ENCODE data around the gene CCL3.
"Not testable (repeated sequence)": the region's sequence is repeated elsewhere in the genome, so short reads cannot be mapped to it uniquely, and the experiment has no call there.

The CCL3 gene

GRCh38 chr17:36114971-36115648 is 25.2 kb upstream of the CCL3 start:
- DNase-seq: not testable (repeated sequence)

DNA sequence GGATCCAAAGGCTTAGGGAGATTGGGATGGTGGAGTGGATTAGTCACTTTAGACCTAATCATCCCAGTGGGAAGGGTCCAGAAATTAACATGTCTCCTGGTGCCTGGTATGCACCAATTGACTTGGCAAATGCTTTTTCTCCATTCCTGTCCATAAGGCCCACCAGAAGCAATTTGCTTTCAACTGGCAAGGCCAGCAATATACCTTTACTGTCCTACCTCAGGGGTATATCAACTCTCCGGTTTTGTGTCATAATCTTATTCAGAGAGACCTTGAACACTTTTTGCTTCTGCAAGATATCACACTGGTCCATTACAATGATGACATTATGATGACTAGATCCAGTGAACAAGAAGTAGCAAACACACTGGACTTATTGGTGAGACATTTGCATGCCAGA is 23.2 kb upstream of the CCL3 start:
- DNase-seq: not testable (repeated sequence)

DNA sequence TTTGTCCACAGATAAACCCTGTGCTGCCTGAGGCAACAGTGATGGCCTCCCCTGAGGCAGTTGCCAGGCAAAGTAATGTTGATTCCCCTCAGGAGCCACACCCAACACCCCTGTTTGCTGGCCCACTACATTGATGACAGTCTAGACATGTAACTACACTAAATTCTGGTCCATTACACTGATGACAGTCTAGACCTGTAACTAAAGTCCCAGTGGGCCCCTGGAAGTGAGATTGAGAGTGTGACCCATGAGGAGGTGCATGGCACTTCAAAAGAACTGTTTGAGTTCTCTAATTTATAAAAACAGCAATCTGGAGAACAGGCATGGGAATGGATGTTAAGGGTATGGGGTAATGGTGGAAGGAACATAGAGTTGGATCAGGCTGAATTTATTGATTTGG is 22.6 kb upstream of the CCL3 start:
- no peak for DNase-seq

GRCh38 chr17:36111068-36111490 is 21.1 kb upstream of the CCL3 start:
- DNase-seq: no peak

GRCh38 chr17:36108265-36108664 is 18.3 kb upstream of the CCL3 start:
- not testable (repeated sequence) for DNase-seq

DNA sequence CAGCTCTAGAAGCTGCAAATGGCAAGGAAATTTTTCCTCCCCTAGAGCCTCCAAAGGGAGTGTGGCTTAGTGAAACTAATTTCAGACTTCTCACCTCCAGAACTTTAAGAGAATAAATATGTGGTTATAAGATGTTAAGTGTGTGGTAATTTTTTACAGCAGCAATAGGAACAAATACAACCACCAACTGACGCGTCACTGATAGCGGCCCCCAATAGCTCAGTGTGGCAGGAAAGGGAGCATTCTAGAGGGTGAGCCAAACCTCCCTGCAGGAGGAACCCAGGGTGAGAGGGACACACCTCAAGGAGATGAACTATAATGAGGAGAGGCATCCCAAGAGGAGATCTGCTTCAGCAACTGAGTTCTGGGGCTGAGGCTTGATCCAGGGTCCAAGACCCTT is 17.7 kb upstream of the CCL3 start:
- no peak for DNase-seq

- DNase-seq: no peak
Measured at GRCh38 chr17:36106493-36106835, 16.5 kb upstream of the CCL3 start.

- no peak for DNase-seq
Measured at GRCh38 chr17:36105781-36106492, 16.0 kb upstream of the CCL3 start.

- DNase-seq: no peak
Measured at GRCh38 chr17:36104701-36105181, 14.8 kb upstream of the CCL3 start.

DNA sequence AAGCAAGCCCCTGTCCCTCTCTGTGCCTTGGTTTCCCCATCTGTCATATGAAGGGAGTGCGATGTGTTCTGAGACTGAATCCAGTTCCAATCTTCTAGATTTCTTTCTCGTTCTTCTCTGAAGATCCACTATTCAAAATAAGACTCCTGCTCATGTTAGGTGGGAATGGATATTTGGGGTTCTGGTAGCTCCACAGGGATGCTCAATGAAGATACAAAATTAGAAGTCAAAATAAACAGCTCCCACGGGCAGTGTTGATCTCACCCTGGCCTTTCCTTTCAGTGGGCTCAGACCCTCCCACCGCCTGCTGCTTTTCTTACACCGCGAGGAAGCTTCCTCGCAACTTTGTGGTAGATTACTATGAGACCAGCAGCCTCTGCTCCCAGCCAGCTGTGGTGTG is 14.3 kb upstream of the CCL3 start:
- DNase-seq: not testable (repeated sequence)

GRCh38 chr17:36103401-36103975 is 13.5 kb upstream of the CCL3 start, which contains the start of gene CCL4:
Gene CCL4, plus strand, starts transcription at chr17:36103827. Its CDS starts 79 bp downstream, at chr17:36103906.
- DNase-seq: peak; percentile 12

DNA sequence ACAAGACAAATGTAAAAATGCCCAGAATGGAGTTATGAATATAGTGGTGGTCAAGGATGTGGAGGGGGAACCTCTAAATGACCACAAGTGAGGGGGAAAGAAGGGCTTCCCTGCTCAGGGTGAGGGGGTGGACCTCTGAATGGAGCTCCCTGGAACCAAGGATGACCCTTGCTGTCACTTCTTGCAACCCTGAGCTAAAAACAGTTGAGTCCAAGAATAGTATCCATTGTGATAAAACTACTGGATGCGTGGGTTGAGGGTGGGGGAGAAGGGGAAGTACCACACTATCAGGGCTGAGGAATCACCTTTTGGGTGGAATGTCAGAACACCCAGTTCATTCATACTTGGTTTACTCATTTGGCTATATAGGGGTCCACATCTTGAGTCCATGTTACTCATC is 9.1 kb upstream of the CCL3 start:
- DNase-seq: not testable (repeated sequence)

GRCh38 chr17:36095992-36096391 is 6.0 kb upstream of the CCL3 start:
- DNase-seq: no peak

- DNase-seq: no peak
Measured at GRCh38 chr17:36094746-36095145, 4.8 kb upstream of the CCL3 start.

- no peak for DNase-seq
Measured at GRCh38 chr17:36094232-36094631, 4.3 kb upstream of the CCL3 start.

DNA sequence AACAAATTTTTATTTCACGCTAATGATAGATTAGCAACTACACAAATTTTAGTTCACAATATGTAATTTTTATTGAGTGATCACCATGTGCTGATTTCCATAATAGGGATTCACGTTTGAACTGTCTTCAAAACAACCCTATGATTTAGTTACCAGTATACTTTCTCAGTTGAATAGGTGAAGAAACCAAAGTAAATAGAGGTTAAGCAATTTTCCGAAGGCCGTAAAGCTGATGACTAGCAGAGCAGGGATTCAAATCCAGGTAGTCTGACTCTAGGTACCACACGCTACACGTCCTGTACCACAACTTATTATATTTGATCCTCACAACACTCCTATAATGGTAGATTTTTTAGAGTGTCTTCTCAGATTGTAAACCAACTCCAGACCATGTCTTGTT is 2.8 kb upstream of the CCL3 start:
- not testable (repeated sequence) for DNase-seq

DNA sequence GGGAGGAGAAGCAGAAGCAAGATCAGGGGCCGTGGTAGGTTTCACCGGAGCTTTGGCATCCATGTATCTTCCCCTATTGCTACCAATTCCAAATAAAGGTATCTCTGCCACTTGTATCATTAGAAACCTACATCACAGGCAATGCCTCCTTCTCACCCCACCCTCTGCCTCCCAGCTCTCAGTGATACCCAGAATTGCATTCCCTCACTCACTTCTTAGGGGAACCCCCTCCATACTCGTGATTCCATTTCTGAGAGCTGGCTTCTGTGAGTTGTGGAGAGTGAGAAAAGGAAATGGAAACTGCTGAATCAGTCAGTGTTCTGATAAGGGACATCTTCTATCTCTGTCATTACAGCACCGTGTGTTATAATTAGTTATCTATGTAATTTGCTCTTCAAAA is 2.3 kb upstream of the CCL3 start:
- DNase-seq: no peak

GRCh38 chr17:36089339-36089865 is 541 bp downstream of the CCL3 start:
- no peak for DNase-seq

GRCh38 chr17:36088670-36089338 is 1.1 kb downstream of the CCL3 start:
- DNase-seq: no peak

GRCh38 chr17:36087897-36088572 is 1.9 kb downstream of the CCL3 start:
- not testable (repeated sequence) for DNase-seq

DNA sequence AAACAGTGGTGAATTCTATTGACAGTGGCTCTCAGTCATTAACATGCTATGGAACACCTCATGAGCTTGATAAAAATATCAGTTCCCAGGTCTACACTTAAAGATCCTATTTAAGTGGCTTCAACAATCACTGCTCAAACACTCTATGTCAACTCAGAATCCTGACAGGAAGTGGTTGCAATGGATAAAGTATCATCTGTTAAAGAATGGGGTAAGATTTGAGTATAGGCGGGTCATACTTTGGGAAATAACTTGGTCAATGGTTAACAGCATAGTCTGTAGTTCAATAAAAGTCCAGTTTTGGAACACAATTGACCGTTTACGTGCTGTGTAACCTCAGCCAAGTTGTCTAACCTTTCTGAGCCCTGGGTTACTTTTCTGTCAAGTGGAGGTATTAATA is 2.5 kb downstream of the CCL3 start:
- DNase-seq: not testable (repeated sequence)

DNA sequence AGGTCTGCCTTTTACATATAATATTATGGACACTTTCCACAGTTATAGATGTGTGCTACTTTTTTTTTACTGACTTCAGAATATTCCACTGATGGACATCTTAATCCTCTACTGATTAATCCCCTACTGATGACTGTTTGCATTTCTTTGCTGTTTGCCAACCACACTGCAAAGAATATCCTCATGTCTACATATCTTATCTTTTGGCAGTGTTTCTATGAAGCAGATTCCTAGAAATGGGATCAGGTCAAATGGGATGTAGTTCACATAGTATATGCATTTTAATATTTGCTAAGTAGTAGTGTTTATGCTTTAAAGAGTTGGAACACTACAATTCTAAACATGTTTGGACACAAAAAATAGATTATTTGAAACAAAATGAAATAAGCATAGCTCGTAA is 3.2 kb downstream of the CCL3 start:
- DNase-seq: no peak

DNA sequence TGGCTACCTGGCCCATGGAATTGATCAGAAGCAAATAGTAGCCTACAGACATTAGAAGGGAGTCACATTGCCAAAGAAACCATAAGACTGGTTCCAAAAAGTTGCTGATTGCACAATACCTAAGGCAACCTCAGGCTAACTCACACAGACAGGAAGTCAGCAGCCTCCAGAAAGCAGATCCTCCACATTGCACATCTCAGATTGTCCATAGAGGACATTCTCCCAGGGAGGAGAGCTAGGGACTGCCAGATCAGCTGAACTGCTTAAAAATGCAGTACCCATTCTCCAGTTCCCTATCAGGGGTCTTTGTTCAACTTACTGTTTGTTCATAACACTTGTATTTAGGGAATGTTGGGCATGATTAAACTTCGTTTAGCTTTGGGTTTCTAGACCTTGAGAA is 4.2 kb downstream of the CCL3 start:
- peak; percentile 9 for DNase-seq
